Retinal pigment epithelial cell (primary cell): ENCODE data around the gene SP8.
A peak's percentile ranks its signal among the peaks of the same experiment; 100 is the strongest.

Source experiments
- DNase-seq: peaks from one replicate; pipeline ENCODE4 v3.0.0-alpha.2; 2010; ENCODE audit warnings: low read depth
- H3K4me3 ChIP-seq: 2 replicates; pipeline ENCODE4 v1.5.1; 2011; ENCODE audit warnings: mild to moderate bottlenecking, low read length, control low read depth, moderate library complexity
- CTCF ChIP-seq: conservative IDR thresholded peaks from 2 replicates; pipeline ENCODE4 v1.5.1; 2011; ENCODE audit warnings: low read depth, low read length, control low read depth, inconsistent platforms

SP8 gene

GRCh38 chr7:20787660-20788419 is 1.2 kb upstream of the SP8 start:
- H3K4me3 ChIP-seq = no peak overlapping the region
- no peak for DNase-seq
- TF ChIP-seq CTCF = no peak

GRCh38 chr7:20786421-20786778 is 286 bp downstream of the SP8 start:
- peak overlapping the region; percentile 31 for H3K4me3 ChIP-seq
- no peak for TF ChIP-seq CTCF
- DNase-seq = no peak

- no peak for TF ChIP-seq CTCF
- no peak for DNase-seq
- H3K4me3 ChIP-seq = peak overlapping the region; percentile 31
Measured at GRCh38 chr7:20786049-20786412, 655 bp downstream of the SP8 start.

- TF ChIP-seq CTCF = no peak
- no peak for DNase-seq
- no peak overlapping the region for H3K4me3 ChIP-seq
Measured at GRCh38 chr7:20785157-20786048, 1.3 kb downstream of the SP8 start.

- peak; percentile 16 for DNase-seq
- TF ChIP-seq CTCF = peak; percentile 51
- no peak overlapping the region for H3K4me3 ChIP-seq
Measured at GRCh38 chr7:20784388-20785156, 2.1 kb downstream of the SP8 start.

- peak; percentile 29 for TF ChIP-seq CTCF
- DNase-seq = no peak
- no peak overlapping the region for H3K4me3 ChIP-seq
Measured at GRCh38 chr7:20783700-20784387, 2.8 kb downstream of the SP8 start.
